ENCODE results near the gene FAM53A.

DNA sequence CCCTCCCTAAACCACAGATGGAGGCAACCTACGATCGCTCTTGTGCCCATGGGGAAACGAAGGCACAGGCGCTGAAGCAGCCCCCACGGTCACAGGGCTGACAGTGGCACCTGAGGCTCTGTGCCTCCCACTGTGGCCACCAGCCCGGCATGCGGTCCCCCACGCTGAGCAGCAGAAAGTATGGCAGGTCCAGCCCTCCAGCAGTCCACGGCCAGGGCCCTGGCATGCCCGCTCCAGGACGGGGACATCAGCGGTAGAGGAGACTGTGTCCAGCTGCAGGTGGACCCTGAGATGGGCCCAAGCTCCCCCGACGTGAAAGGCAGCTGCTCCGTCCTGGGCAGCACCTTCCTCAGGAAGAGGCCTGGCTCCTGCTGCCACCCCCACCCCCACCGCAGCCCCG lies 61.2 kb downstream of the FAM53A start:
- TF ChIP-seq CTCF (IDR thresholded peaks at IDR 0.05): no peak
- no peak for TF ChIP-seq POLR2A (IDR thresholded peaks at IDR 0.05)
